Measurements from ENCODE around the gene FRG1. TPM values are rescaled to one million over a fixed set of nuclear protein-coding genes. Genes with fewer than 3 reads are reported as not detected.
"Not testable (repeated sequence)": the region's sequence is repeated elsewhere in the genome, so short reads cannot be mapped to it uniquely, and the experiment has no call there.

Gene FRG1
- total RNA-seq, 2 donors from 2014 or later: 33.4 to 37.3 TPM

DNA sequence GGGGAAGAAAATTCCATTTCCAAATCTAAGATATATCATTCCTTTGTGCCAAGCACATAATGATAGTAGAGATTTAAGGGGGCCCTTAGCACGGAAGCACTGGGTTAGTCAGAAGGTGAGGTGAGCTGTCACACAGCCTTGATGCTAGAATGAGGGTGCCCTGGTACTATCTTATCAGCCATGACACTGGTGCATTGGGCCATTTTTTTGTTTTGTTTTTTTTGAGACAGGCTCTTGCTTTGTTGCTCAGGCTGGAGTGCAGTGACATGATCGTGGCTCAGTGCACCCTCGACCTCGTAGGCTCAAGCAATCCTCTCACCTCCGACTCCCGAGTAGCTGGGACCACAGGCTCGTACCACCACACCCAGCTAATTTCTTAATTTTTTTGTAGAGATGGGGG, 7.8 kb downstream of the FRG1 start:
- Mint-ChIP-seq H3K36me3 (ENCODE audit: low read depth) (peaks cover 29% of the 10 kb centered on the region), H3K4me1 (peaks cover 19% of the 10 kb centered on the region)
- H3K27me3 ChIP-seq (ENCODE audit: control insufficient read depth, insufficient read depth, low read length, poor library complexity, severe bottlenecking); H3K36me3 ChIP-seq (ENCODE audit: control insufficient read depth, insufficient read depth, low read length); H3K4me3 Mint-ChIP-seq; H3K9me3 Mint-ChIP-seq; H3K27me3 Mint-ChIP-seq (ENCODE audit: insufficient read depth); H3K27ac ChIP-seq (ENCODE audit: low read depth, low read length); H3K4me1 ChIP-seq (ENCODE audit: control insufficient read depth, insufficient read depth, low read length); H3K9ac ChIP-seq (ENCODE audit: extremely low read depth, low read length, poor library complexity, severe bottlenecking); H3K27ac Mint-ChIP-seq; H3K4me3 ChIP-seq (ENCODE audit: low read length); H3K9me3 ChIP-seq (ENCODE audit: control insufficient read depth, low read length): not testable (repeated sequence)
- WGBS, 2 experiments (ENCODE audit: insufficient coverage in 1 of 2, insufficient read length in 1 of 2): 81 to 91% methylated on average over 5 to 7 of the region's 7 CpGs
- peak; percentile 41 for DNase-seq

- H3K9me3 Mint-ChIP-seq: peaks cover 68% of the 10 kb centered on the region
- H3K4me3 ChIP-seq (ENCODE audit: low read length); H3K4me3 Mint-ChIP-seq; H3K4me1 Mint-ChIP-seq; H3K4me1 ChIP-seq (ENCODE audit: control insufficient read depth, insufficient read depth, low read length); H3K27me3 ChIP-seq (ENCODE audit: control insufficient read depth, insufficient read depth, low read length, poor library complexity, severe bottlenecking); DNase-seq; H3K9ac ChIP-seq (ENCODE audit: extremely low read depth, low read length, poor library complexity, severe bottlenecking); H3K27me3 Mint-ChIP-seq (ENCODE audit: insufficient read depth); H3K27ac ChIP-seq (ENCODE audit: low read depth, low read length); H3K36me3 ChIP-seq (ENCODE audit: control insufficient read depth, insufficient read depth, low read length); H3K27ac Mint-ChIP-seq: not testable (repeated sequence)
- peaks cover 21% of the 10 kb centered on the region for H3K9me3 ChIP-seq (ENCODE audit: control insufficient read depth, low read length)
- WGBS, 2 experiments (ENCODE audit: insufficient coverage in 1 of 2, insufficient read length in 1 of 2): 29 to 63% methylated on average over 1 of the region's 1 CpG
- peaks cover 14% of the 10 kb centered on the region for H3K36me3 Mint-ChIP-seq (ENCODE audit: low read depth)
These were observed 28.6 kb downstream of the FRG1 start for GRCh38 chr4:189969291-189969690.

GRCh38 chr4:189973646-189974045, 33.0 kb downstream of the FRG1 start:
- no peak overlapping the region for H3K4me3 ChIP-seq (ENCODE audit: low read length)
- H3K9me3 ChIP-seq (ENCODE audit: control insufficient read depth, low read length): peaks cover 18% of the 10 kb centered on the region
- no peak overlapping the region for H3K27ac Mint-ChIP-seq
- H3K4me1 ChIP-seq (ENCODE audit: control insufficient read depth, insufficient read depth, low read length): no peaks in the 10 kb centered on the region
- peaks cover 58% of the 10 kb centered on the region for H3K9me3 Mint-ChIP-seq
- no peak overlapping the region for H3K27ac ChIP-seq (ENCODE audit: low read depth, low read length)
- no peak overlapping the region for H3K9ac ChIP-seq (ENCODE audit: extremely low read depth, low read length, poor library complexity, severe bottlenecking)
- DNase-seq: no peak
- H3K36me3 Mint-ChIP-seq (ENCODE audit: low read depth): no peaks in the 10 kb centered on the region
- no peaks in the 10 kb centered on the region for H3K36me3 ChIP-seq (ENCODE audit: control insufficient read depth, insufficient read depth, low read length)
- no peaks in the 10 kb centered on the region for H3K4me1 Mint-ChIP-seq
- H3K27me3 Mint-ChIP-seq (ENCODE audit: insufficient read depth): no peaks in the 10 kb centered on the region
- H3K27me3 ChIP-seq (ENCODE audit: control insufficient read depth, insufficient read depth, low read length, poor library complexity, severe bottlenecking): no peaks in the 10 kb centered on the region
- no peak overlapping the region for H3K4me3 Mint-ChIP-seq
- TF ChIP-seq, protein P1, sequence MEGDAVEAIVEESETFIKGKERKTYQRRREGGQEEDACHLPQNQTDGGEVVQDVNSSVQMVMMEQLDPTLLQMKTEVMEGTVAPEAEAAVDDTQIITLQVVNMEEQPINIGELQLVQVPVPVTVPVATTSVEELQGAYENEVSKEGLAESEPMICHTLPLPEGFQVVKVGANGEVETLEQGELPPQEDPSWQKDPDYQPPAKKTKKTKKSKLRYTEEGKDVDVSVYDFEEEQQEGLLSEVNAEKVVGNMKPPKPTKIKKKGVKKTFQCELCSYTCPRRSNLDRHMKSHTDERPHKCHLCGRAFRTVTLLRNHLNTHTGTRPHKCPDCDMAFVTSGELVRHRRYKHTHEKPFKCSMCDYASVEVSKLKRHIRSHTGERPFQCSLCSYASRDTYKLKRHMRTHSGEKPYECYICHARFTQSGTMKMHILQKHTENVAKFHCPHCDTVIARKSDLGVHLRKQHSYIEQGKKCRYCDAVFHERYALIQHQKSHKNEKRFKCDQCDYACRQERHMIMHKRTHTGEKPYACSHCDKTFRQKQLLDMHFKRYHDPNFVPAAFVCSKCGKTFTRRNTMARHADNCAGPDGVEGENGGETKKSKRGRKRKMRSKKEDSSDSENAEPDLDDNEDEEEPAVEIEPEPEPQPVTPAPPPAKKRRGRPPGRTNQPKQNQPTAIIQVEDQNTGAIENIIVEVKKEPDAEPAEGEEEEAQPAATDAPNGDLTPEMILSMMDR (conservative IDR thresholded peaks at IDR 0.05): no peak

- H3K36me3 ChIP-seq (ENCODE audit: control insufficient read depth, insufficient read depth, low read length): no peaks in the 10 kb centered on the region
- no peak overlapping the region for H3K9ac ChIP-seq (ENCODE audit: extremely low read depth, low read length, poor library complexity, severe bottlenecking)
- Mint-ChIP-seq H3K27ac (no peak overlapping the region), H3K27me3 (ENCODE audit: insufficient read depth) (no peaks in the 10 kb centered on the region), H3K36me3 (ENCODE audit: low read depth) (no peaks in the 10 kb centered on the region), H3K9me3 (peaks cover 55% of the 10 kb centered on the region), H3K4me3 (no peak overlapping the region), H3K4me1 (no peaks in the 10 kb centered on the region)
- peaks cover 18% of the 10 kb centered on the region for H3K9me3 ChIP-seq (ENCODE audit: control insufficient read depth, low read length)
- no peak overlapping the region for H3K4me3 ChIP-seq (ENCODE audit: low read length)
- DNase-seq: no peak
- no peaks in the 10 kb centered on the region for H3K27me3 ChIP-seq (ENCODE audit: control insufficient read depth, insufficient read depth, low read length, poor library complexity, severe bottlenecking)
- 54 to 72% methylated on average over 2 to 5 of the region's 5 CpGs for WGBS, 2 experiments (ENCODE audit: insufficient coverage in 1 of 2, insufficient read length in 1 of 2)
- TF ChIP-seq, protein P1 (conservative IDR thresholded peaks at IDR 0.05): peak; percentile 22
- H3K27ac ChIP-seq (ENCODE audit: low read depth, low read length): no peak overlapping the region
- no peaks in the 10 kb centered on the region for H3K4me1 ChIP-seq (ENCODE audit: control insufficient read depth, insufficient read depth, low read length)
These were observed 33.4 kb downstream of the FRG1 start for GRCh38 chr4:189974056-189974455.
